Stimulated activated CD4-positive, alpha-beta T cell treated with anti-CD3 and anti-CD28 coated beads, Interleukin-1b, Interleukin-23, amount 100 ng/mL, for 24 hours (primary cell): Measurements from ENCODE around the gene CDKN1A.
"Not testable (repeated sequence)": the region's sequence is repeated elsewhere in the genome, so short reads cannot be mapped to it uniquely, and the experiment has no call there.

Experiments used
- DNase-seq, 4 experiments: peaks; one replicate each; pipeline ENCODE4 v3.0.0-alpha.2; 2020; ENCODE audit warnings: low read depth in 4 of 4, low spot score in 1 of 4

Gene CDKN1A

GRCh38 chr6:36678488-36679042 lies at the start of gene CDKN1A:
Gene CDKN1A (plus strand): TSS chr6:36678714. CDS start chr6:36684102, 5,388 bp downstream.
- peak; percentile 38 to 72 (median 54) for DNase-seq

GRCh38 chr6:36629784-36630183 lies 48.7 kb upstream of the CDKN1A start:
- DNase-seq, result no peak

GRCh38 chr6:36631326-36632011 lies 47.0 kb upstream of the CDKN1A start:
- no peak for DNase-seq

- DNase-seq, result no peak
Observed at GRCh38 chr6:36633370-36633769, 45.1 kb upstream of the CDKN1A start.

GRCh38 chr6:36633915-36634314 lies 44.6 kb upstream of the CDKN1A start:
- no peak for DNase-seq

- DNase-seq, result no peak
Observed at GRCh38 chr6:36634317-36635108, 44.0 kb upstream of the CDKN1A start.

- no peak for DNase-seq
Observed at GRCh38 chr6:36636283-36636682, 42.2 kb upstream of the CDKN1A start.

- no peak for DNase-seq
Observed at GRCh38 chr6:36636687-36637418, 41.7 kb upstream of the CDKN1A start.

- DNase-seq, result no peak
Observed at GRCh38 chr6:36638579-36638978, 39.9 kb upstream of the CDKN1A start.

GRCh38 chr6:36639171-36639808 lies 39.2 kb upstream of the CDKN1A start:
- no peak for DNase-seq

- no peak for DNase-seq
Observed at GRCh38 chr6:36641543-36641942, 37.0 kb upstream of the CDKN1A start.

GRCh38 chr6:36642913-36643817 lies 35.3 kb upstream of the CDKN1A start:
- no peak for DNase-seq

GRCh38 chr6:36643977-36644376 lies 34.5 kb upstream of the CDKN1A start:
- DNase-seq, result no peak

- no peak for DNase-seq
Observed at GRCh38 chr6:36649086-36649485, 29.4 kb upstream of the CDKN1A start.

- no peak for DNase-seq
Observed at GRCh38 chr6:36649701-36650484, 28.6 kb upstream of the CDKN1A start.

- DNase-seq, result no peak
Observed at GRCh38 chr6:36650848-36651478, 27.6 kb upstream of the CDKN1A start.

- no peak for DNase-seq
Observed at GRCh38 chr6:36651659-36652379, 26.7 kb upstream of the CDKN1A start.

- not testable (repeated sequence) for DNase-seq
Observed at GRCh38 chr6:36654469-36654868, 24.0 kb upstream of the CDKN1A start.
